ENCODE results near the gene LCOR.

DNA sequence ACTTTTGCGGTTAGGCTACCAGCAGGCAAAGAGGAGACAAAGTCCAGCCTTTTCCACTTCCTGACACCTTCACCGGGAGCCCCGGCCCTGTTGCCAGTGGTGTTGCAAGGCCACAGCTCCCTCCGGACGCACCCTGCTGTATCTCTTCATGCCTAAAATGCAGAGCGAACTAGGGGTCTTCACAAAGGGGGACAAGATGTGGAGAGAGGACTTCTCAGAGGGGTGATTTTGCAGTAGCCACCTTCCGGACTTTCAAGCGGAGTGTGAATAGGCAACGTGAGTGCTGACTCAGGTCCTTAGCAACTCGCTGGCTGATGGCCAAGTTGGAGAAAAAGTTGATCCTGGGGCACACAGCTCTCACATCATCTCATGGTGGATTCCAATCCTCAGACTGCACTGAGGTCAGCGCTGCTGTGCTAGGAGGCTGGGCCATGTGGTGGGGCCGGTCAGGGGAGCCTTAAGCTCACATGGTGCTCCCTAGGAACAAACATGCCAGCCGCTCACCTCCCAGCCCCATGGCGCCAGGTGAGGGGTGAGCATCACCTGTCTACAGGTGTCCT lies 166.3 kb downstream of the LCOR start:
- TF ChIP-seq, protein P1, sequence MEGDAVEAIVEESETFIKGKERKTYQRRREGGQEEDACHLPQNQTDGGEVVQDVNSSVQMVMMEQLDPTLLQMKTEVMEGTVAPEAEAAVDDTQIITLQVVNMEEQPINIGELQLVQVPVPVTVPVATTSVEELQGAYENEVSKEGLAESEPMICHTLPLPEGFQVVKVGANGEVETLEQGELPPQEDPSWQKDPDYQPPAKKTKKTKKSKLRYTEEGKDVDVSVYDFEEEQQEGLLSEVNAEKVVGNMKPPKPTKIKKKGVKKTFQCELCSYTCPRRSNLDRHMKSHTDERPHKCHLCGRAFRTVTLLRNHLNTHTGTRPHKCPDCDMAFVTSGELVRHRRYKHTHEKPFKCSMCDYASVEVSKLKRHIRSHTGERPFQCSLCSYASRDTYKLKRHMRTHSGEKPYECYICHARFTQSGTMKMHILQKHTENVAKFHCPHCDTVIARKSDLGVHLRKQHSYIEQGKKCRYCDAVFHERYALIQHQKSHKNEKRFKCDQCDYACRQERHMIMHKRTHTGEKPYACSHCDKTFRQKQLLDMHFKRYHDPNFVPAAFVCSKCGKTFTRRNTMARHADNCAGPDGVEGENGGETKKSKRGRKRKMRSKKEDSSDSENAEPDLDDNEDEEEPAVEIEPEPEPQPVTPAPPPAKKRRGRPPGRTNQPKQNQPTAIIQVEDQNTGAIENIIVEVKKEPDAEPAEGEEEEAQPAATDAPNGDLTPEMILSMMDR (IDR thresholded peaks at IDR 0.05 in 4 of 5, conservative IDR thresholded peaks at IDR 0.05 in 1 of 5): no peak
- no peak for TF ChIP-seq POLR2A (IDR thresholded peaks at IDR 0.05)
